ENCODE measurements around the gene PLCB3. TPM values are rescaled to one million over a fixed set of nuclear protein-coding genes. Genes with fewer than 3 reads are reported as not detected.
"Not testable (repeated sequence)": the region's sequence is repeated elsewhere in the genome, so short reads cannot be mapped to it uniquely, and the experiment has no call there.

The PLCB3 gene
- total and polyA plus RNA-seq, 7 donors: 10.6 to 52.8 (median 17.7) TPM

- Histone ChIP-seq H3K27me3 (no peaks in the 10 kb centered on the region), H3K4me3 (no peak overlapping the region), H3K36me3 (peaks cover 0 to 21% (median 4%) of the 10 kb centered on the region in 4 donors), H3K4me1 (peaks cover 0 to 67% (median 44%) of the 10 kb centered on the region in 4 donors), H3K9me3 (no peaks in the 10 kb centered on the region), H3K27ac (peak overlapping the region in 3 of 4 donors; percentile 93 to 99 (median 96))
- TF ChIP-seq POLR2A (IDR thresholded peaks at IDR 0.05): no peak
- no peak for TF ChIP-seq CTCF (IDR thresholded peaks at IDR 0.05)
- TF ChIP-seq POLR2AphosphoS5 (IDR thresholded peaks at IDR 0.05): no peak
- no peak for TF ChIP-seq EP300 (IDR thresholded peaks at IDR 0.05)
- DNase-seq: no peak
- WGBS, 2 donors: 70 to 85% methylated on average over 8 of the region's 8 CpGs
- intact Hi-C loops (cut with DNase I): no loop called here
These were observed 8.0 kb upstream of the PLCB3 start for GRCh38 chr11:64243236-64243854.

GRCh38 chr11:64244107-64244506 is 7.2 kb upstream of the PLCB3 start:
- Histone ChIP-seq H3K36me3 (peaks cover 0 to 13% (median 4%) of the 10 kb centered on the region in 4 donors), H3K9me3 (no peaks in the 10 kb centered on the region), H3K4me1 (peaks cover 0 to 67% (median 44%) of the 10 kb centered on the region in 4 donors), H3K27ac (peak overlapping the region in 1 of 4 donors; percentile 96), H3K27me3 (no peaks in the 10 kb centered on the region), H3K4me3 (no peak overlapping the region)
- TF ChIP-seq POLR2AphosphoS5 (IDR thresholded peaks at IDR 0.05) (no peak), POLR2A (IDR thresholded peaks at IDR 0.05) (no peak)
- DNase-seq: no peak
- intact Hi-C loops (cut with DNase I): no loop called here
- WGBS, 2 donors: 48 to 65% methylated on average over 5 of the region's 5 CpGs

GRCh38 chr11:64244966-64245365 is 6.4 kb upstream of the PLCB3 start:
- peaks cover 0 to 63% (median 42%) of the 10 kb centered on the region in 4 donors for H3K4me1 ChIP-seq
- intact Hi-C loops (cut with DNase I): loop anchor here (5.0 kb wide), 1 partner anchor 57 kb away; the partner anchor contains the start of gene CATSPERZ
- no peak for DNase-seq

GRCh38 chr11:64245401-64245796 is 5.9 kb upstream of the PLCB3 start:
- H3K27me3 ChIP-seq: no peaks in the 10 kb centered on the region
- peaks cover 0 to 9% (median 4%) of the 10 kb centered on the region in 4 donors for H3K36me3 ChIP-seq
- WGBS, 2 donors: 1 to 2% methylated on average over 6 of the region's 6 CpGs
- H3K4me3 ChIP-seq: peak overlapping the region; percentile 53 to 64 (median 56)
- peak overlapping the region; percentile 83 to 96 (median 90) for H3K27ac ChIP-seq
- TF ChIP-seq CTCF (IDR thresholded peaks at IDR 0.05): no peak
- TF ChIP-seq EP300 (IDR thresholded peaks at IDR 0.05): no peak
- no peak for TF ChIP-seq POLR2AphosphoS5 (IDR thresholded peaks at IDR 0.05)
- TF ChIP-seq POLR2A (IDR thresholded peaks at IDR 0.05): no peak
- intact Hi-C loops (cut with DNase I): loop anchor here (5.0 kb wide), 1 partner anchor 57 kb away; the partner anchor contains the start of gene CATSPERZ
- H3K9me3 ChIP-seq: no peaks in the 10 kb centered on the region
- peaks cover 0 to 62% (median 38%) of the 10 kb centered on the region in 4 donors for H3K4me1 ChIP-seq
- peak; percentile 84 for DNase-seq

More at GRCh38 chr11:64244966-64245365, 6.4 kb upstream of the PLCB3 start:
- no peak for TF ChIP-seq POLR2AphosphoS5 (IDR thresholded peaks at IDR 0.05)
- TF ChIP-seq EP300 (IDR thresholded peaks at IDR 0.05): no peak
- no peak for TF ChIP-seq POLR2A (IDR thresholded peaks at IDR 0.05)
- no peak for TF ChIP-seq CTCF (IDR thresholded peaks at IDR 0.05)
- Histone ChIP-seq H3K36me3 (peaks cover 0 to 9% (median 4%) of the 10 kb centered on the region in 4 donors), H3K4me3 (peak overlapping the region; percentile 53 to 64 (median 56)), H3K9me3 (no peaks in the 10 kb centered on the region), H3K27me3 (no peaks in the 10 kb centered on the region), H3K27ac (peak overlapping the region; percentile 83 to 96 (median 90))
- WGBS, 2 donors: 15 to 50% methylated on average over 6 of the region's 6 CpGs

- Histone ChIP-seq H3K27me3 (no peaks in the 10 kb centered on the region), H3K9me3 (no peaks in the 10 kb centered on the region), H3K4me3 (peak overlapping the region; percentile 53 to 64 (median 56)), H3K36me3 (peaks cover 0 to 9% (median 4%) of the 10 kb centered on the region in 4 donors), H3K27ac (peak overlapping the region; percentile 83 to 96 (median 90)), H3K4me1 (peaks cover 0 to 66% (median 43%) of the 10 kb centered on the region in 4 donors)
- intact Hi-C loops (cut with DNase I): loop anchor here (5.0 kb wide), 1 partner anchor 56 kb away; the partner anchor contains the start of gene CATSPERZ
- no peak for TF ChIP-seq CTCF (IDR thresholded peaks at IDR 0.05)
- TF ChIP-seq POLR2AphosphoS5 (IDR thresholded peaks at IDR 0.05): peak in 2 of 4 donors; percentile 33 to 59
- WGBS, 2 donors: 1% methylated on average over 46 of the region's 46 CpGs
- peak; percentile 86 for DNase-seq
These were observed 5.3 kb upstream of the PLCB3 start for GRCh38 chr11:64245797-64246620.

- Histone ChIP-seq H3K27ac (peak overlapping the region; percentile 83 to 96 (median 92)), H3K4me3 (peak overlapping the region; percentile 53 to 64 (median 56)), H3K4me1 (peaks cover 0 to 67% (median 44%) of the 10 kb centered on the region in 4 donors)
- intact Hi-C loops (cut with DNase I): loop anchor here (5.0 kb wide), 1 partner anchor 56 kb away; the partner anchor contains the start of gene CATSPERZ
- 1 to 2% methylated on average over 43 of the region's 43 CpGs for WGBS, 2 donors
- not testable (repeated sequence) for DNase-seq, H3K9me3 ChIP-seq, H3K36me3 ChIP-seq, H3K27me3 ChIP-seq
These were observed 4.8 kb upstream of the PLCB3 start for GRCh38 chr11:64246621-64246870.

Data from sigmoid colon (tissue), 7 donors.